Activated CD8-positive, alpha-beta memory T cell treated with anti-CD3 and anti-CD28 coated beads for 36 hours (primary cell): ENCODE measurements around the gene ARHGEF17. TPM values are rescaled to one million over a fixed set of nuclear protein-coding genes. Genes with fewer than 3 reads are reported as not detected.

Experiments used
- CTCF ChIA-PET: fragments of 350-600 bp; sonication (Branson Sonifier 250); formaldehyde crosslinking; loops from one replicate; lab custom pipeline; 2021; ENCODE audit warnings: antibody characterized with exemption; lab: Charles Lee
- POLR2A ChIA-PET: fragments of 350-600 bp; sonication (Branson Sonifier 250); formaldehyde crosslinking; loops from one replicate; lab custom pipeline; 2021; ENCODE audit warnings: antibody characterized with exemption; lab: Charles Lee
- total RNA-seq, 2 experiments: library from RNA; stranded (reverse); gene quantifications; one replicate each; pipeline ENCODE4 v1.2.3, GENCODE V29; 2021

ARHGEF17 gene
- total RNA-seq, 2 experiments from 2014 or later = 0.02 TPM; not detected in 1

DNA sequence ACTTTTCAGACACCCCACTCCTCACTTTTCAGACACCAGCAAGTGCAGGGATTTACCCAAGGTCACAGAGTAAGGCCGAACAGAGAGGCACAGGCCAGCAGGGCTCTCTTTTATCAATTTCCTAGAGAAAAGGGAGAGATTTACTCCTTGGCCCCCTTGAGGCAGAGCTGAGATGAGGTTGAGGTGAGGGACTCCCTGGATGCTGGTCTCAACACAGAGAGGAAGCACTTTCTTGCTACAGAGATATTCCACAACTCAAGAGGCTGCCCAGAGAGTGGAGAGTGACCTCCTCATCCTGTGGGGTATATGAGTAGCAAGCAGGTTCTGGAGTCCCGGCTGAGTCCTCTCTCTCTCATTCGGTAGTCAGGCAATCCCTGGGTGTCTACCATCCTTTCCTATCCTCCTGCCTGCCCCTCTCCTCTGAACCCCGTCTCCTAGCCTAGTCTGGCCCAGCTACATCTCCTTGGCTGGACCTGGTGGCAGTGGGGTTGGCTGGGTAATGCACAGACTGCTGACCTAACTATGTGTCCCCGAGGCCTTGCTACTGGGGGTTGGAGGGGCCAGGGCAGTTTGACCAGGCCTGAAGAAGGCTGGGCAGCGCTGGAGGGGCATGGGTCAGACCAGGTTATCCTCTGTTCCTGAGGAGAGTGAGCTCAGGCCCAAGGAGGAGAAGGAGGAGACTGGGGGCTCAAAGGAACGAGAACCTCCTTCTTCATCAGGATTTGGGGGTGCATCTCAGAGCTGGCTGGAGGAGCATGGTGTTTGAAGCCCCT, 1.8 kb upstream of the ARHGEF17 start:
- ChIA-PET CTCF (interaction anchor here (0.7 to 4.6 kb wide), 8 partner anchors 9 to 45 kb away, joined by 3 to 73 read pairs (median 9); no protein-coding TSS in a partner anchor), POLR2A (interaction anchor here (0.5 kb wide), 1 partner anchor 29 kb away, joined by 3 read pairs; no protein-coding TSS in a partner anchor)

DNA sequence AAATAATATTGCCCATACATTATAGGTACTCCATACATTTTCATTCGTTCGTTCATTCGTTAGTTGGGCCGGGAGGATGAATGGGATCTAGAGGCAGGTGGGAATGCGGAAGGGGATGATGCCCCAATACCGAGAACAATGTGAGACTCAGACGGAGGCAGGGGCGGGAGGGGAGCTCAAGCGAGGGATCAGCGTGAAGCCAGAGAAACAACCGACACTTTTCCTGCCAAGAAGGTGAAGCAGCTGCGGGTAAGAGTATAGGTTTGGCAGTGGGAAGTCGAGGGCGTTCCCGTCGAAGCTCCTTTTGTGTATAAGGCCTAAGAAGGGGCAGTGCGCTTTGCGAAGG, 1.1 kb upstream of the ARHGEF17 start:
- CTCF ChIA-PET = interaction anchor here (0.7 to 4.6 kb wide), 9 partner anchors 10 to 353 kb away, joined by 3 to 73 read pairs (median 9); no protein-coding TSS in a partner anchor
- POLR2A ChIA-PET = interaction anchor here (0.5 to 0.6 kb wide), 2 partner anchors 411 to 445 kb away, joined by 3 to 4 read pairs; no protein-coding TSS in a partner anchor

DNA sequence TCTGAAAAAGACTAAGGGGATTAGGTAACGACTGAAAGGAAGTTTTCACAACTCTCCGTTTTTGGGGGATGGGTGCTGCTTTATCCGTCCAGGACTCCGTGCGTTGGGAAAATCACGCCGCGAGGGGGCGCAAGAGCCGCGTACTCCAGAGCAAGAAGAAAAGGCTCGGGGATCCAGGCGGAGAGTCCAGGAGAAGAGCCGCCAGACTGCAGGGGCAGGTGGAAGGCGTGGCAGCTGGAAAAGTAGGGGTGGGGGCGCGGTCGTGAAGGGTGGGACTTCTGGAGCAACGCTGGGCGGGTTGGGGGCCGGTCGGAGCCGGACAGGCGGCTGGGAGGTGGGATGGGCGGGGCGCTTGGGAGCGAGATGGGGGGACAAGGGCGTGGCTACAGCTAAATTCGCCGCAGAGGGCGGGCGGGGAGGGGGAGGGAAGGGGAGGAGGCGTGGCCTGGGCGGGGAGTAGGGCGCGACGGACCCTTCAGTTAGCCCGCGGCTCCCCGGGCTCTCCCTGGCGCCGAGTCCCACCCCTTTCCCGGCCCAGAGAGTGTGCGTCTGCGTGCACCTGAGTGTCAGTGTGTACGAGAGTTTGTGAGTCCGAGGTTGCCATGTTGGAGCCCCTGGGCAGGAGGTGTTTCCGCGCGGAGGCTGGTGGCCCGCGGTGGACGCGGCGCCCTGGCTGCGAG, 613 bp upstream of the ARHGEF17 start:
- ChIA-PET CTCF (interaction anchor here (0.7 to 4.6 kb wide), 11 partner anchors 10 to 353 kb away, joined by 3 to 73 read pairs (median 9); no protein-coding TSS in a partner anchor), POLR2A (interaction anchor here (0.5 to 0.6 kb wide), 2 partner anchors 412 to 445 kb away, joined by 3 to 4 read pairs; no protein-coding TSS in a partner anchor)

DNA sequence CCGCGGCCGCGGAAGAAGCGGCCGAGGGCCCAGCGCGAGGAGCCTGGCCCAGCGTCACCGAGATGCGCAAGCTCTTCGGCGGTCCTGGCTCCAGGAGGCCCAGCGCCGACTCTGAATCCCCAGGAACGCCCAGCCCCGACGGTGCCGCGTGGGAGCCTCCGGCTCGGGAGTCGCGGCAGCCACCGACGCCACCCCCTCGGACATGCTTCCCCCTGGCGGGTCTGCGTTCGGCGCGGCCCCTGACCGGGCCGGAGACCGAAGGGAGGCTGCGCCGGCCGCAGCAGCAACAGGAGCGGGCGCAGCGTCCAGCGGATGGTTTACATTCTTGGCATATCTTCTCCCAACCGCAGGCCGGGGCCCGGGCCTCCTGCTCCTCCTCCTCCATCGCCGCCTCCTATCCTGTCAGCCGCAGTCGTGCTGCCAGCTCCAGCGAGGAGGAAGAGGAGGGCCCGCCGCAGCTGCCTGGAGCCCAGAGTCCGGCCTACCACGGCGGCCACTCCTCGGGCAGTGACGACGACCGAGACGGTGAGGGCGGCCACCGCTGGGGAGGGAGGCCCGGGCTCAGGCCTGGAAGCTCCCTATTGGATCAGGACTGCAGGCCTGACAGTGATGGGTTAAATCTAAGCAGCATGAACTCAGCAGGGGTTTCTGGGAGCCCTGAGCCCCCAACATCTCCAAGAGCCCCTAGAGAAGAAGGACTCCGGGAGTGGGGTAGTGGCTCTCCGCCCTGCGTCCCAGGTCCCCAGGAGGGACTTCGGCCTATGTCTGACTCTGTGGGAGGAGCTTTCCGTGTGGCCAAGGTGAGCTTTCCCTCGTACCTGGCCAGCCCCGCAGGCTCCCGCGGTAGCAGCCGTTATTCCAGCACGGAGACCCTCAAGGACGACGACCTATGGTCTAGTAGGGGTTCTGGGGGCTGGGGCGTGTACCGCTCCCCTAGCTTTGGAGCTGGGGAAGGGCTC, 1.2 kb downstream of the ARHGEF17 start:
- ChIA-PET CTCF (interaction anchor here (0.6 to 4.6 kb wide), 4 partner anchors 18 to 418 kb away, joined by 3 to 73 read pairs (median 4); no protein-coding TSS in a partner anchor), POLR2A (no interaction called here)

DNA sequence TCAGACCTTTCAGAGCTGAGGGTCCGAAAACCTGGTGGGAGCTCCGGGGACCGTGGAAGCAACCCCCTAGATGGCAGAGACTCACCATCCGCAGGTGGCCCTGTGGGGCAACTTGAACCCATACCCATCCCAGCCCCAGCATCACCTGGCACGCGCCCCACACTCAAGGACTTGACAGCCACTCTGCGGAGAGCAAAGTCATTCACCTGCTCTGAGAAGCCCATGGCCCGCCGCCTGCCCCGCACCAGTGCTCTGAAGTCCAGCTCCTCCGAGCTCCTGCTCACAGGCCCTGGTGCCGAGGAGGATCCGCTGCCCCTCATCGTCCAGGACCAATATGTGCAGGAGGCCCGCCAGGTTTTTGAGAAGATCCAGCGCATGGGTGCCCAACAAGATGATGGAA, 2.0 kb downstream of the ARHGEF17 start:
- CTCF ChIA-PET = interaction anchor here (4.6 kb wide), 1 partner anchor 26 kb away, joined by 73 read pairs; no protein-coding TSS in a partner anchor

DNA sequence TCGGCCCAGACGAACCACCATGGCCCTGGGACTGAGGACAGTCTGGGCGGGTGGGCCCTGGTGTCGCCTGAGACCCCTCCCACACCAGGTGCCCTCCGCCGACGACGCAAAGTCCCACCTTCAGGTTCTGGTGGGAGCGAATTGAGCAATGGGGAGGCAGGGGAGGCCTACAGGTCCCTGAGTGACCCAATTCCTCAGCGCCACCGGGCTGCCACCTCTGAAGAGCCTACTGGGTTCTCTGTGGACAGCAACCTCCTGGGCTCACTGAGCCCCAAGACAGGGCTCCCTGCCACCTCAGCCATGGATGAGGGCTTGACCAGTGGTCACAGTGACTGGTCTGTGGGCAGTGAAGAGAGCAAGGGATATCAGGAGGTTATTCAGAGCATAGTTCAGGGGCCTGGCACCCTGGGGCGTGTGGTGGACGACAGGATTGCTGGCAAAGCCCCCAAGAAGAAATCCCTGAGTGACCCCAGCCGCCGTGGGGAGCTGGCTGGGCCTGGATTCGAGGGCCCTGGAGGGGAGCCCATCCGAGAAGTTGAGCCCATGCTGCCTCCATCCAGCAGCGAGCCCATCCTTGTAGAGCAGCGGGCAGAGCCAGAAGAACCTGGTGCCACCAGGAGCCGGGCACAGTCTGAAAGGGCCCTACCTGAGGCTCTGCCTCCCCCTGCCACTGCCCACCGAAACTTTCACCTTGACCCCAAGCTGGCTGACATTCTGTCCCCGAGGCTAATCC, 2.8 kb downstream of the ARHGEF17 start:
- POLR2A ChIA-PET = no interaction called here
- CTCF ChIA-PET = interaction anchor here (4.6 kb wide), 1 partner anchor 26 kb away, joined by 73 read pairs; no protein-coding TSS in a partner anchor

More for the DNA sequence above, 2.0 kb downstream of the ARHGEF17 start:
- POLR2A ChIA-PET = no interaction called here

DNA sequence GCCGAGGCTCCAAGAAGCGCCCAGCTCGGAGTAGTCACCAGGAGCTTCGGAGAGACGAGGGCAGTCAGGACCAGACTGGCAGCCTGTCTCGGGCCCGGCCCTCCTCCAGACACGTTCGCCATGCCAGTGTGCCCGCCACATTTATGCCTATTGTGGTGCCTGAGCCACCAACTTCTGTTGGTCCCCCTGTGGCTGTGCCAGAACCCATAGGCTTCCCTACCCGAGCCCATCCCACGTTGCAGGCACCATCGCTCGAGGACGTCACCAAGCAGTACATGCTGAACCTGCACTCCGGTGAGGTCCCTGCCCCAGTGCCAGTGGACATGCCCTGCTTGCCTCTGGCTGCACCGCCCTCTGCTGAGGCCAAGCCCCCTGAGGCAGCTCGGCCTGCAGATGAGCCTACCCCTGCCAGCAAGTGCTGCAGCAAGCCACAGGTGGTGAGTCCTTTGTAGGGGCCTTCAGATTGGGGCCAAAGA, 3.4 kb downstream of the ARHGEF17 start:
- ChIA-PET CTCF (no interaction called here), POLR2A (no interaction called here)

DNA sequence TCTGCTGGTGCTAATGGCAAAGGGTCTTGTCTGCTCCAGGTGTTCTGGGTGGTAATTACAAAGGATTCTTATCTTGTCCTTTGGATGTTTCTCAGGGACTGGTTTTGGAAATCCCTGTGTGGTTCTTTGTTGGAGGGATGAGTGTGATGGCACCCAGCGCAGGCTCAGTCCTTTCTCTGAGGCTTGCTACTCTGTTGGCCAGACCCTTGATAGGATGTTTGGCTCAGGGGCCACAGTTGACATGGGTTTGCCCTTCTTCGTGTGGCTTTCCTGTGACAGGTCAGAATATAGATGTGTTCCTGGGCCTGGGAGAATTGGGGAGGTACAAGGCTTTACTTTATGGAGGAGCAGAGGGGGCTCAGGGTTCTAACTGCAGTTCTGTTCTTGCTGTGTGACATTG, 4.0 kb downstream of the ARHGEF17 start:
- ChIA-PET POLR2A (no interaction called here), CTCF (no interaction called here)

DNA sequence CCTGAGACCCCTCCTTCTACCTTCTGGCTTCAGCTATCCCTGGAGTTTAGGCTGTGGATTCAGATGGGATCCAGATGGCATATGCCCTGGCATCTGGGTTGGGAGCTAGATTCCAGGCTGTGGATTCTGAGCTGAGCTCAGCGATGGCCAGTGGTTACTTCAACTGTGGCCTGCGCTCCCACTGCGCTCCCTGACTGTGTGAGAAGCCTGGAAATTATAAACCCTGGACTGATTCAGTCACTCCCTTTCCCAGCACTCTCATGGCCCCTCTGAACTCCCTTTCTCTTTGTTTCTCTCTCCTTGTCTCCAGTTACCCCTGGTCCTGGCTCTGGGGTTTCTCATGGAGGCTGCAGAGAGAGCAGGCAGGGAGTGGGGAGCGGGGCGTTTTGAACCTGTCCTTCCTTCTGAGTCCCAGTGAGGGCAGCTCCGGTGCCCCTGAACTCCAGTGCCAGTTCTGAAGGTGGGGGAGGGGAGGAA, 4.8 kb downstream of the ARHGEF17 start:
- POLR2A ChIA-PET = no interaction called here
- CTCF ChIA-PET = interaction anchor here (0.9 kb wide), 1 partner anchor 23 kb away, joined by 4 read pairs; no protein-coding TSS in a partner anchor

DNA sequence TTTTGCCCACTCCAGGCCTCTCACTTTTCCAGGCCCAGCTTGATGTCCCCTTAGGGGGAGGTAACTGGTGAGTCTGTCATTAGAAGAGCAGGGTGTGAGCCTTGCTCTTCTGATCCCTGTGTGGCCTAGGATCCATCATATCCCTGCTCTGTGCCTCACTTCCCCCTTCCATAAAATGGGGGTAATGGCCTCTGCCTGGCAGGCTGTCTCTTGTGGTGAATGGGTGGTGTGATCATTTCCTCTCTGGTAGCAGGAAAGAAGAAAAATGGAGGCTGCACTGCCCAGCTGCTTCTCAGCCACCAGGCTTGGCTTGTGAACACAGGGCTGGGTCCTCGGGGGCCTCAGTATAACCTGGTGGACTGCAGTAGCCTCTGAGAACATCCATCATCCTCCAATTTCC, 5.6 kb downstream of the ARHGEF17 start:
- POLR2A ChIA-PET = no interaction called here
- CTCF ChIA-PET = interaction anchor here (0.9 kb wide), 1 partner anchor 22 kb away, joined by 4 read pairs; no protein-coding TSS in a partner anchor

DNA sequence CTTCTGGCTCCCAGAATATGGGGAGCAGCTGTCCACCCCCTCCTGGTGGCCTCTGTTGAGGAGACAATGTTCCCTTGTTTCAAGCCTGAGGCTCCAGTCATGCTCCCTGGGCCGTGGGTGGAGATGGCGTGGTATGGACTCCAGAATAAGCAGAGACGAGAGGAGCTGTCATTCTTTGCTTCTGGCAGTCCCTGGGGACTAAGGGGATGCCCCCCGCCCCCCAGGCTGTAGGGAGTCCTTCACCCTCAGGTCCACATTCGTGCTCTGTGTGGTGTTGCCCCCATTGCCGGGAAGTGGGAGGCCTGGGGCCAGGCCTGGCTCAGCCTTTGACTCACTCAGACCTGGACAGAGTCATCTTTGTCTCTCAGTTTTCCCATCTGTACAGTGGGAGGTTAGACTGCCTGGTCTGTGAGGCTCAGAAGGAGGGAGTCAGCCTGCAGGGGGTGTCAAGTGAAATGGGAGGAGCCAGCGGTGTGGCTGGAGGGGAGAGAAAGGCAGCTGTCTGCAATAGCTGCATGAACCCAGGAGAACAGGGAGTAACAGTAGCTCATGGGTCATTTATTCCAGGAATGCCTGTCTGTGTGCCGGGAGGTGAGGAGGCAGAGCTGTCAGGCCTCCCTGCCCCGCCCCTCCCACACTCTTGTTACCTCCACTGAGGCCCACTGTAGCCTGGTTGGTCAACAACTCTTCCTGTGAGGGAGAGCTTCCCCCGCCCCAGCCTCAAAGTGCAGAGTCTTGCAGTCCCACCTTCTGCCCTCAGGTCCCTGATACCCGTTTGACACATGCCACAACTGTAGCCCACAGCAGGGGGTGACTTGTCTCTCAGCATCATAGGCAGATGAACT, 6.3 kb downstream of the ARHGEF17 start:
- ChIA-PET POLR2A (no interaction called here), CTCF (interaction anchor here (0.7 kb wide), 1 partner anchor 19 kb away, joined by 3 read pairs; no protein-coding TSS in a partner anchor)

DNA sequence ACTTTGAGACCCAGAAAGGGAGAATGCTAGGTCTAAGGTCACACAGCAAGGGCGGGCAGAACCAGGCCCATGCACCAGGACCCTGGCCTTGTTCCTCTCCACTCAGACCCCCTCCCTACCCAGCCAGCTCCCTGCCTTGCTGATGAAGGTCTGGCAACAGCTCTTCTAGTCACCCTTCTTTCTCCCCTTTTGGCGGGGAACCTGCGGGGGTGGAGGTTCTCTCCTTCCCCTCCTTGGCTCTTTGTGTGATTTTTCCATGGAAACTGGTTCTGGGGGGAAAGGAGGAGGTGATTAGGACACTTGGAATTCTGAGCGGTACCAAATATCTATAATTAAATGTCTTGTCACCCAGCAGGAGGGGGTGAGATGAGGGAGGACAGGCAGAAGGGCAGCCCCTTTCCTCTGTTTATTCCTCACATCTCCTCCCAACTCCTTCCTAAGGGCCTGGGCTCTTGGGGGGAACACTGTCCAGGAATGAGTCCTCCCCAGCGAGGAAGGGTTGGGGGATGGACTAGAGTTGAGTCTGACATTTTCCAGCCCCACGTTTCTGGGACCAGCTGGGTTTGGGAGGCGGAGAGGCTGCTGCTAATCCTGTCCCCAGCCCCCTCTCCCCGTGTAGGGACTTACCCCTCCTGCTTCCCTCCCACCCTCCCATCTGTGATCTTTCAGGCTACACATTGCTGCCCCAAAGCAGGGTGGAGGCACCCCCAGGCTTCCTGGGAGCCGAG, 7.4 kb downstream of the ARHGEF17 start:
- ChIA-PET POLR2A (no interaction called here), CTCF (interaction anchor here (0.7 to 1.1 kb wide), 2 partner anchors 20 to 21 kb away, joined by 3 to 5 read pairs; no protein-coding TSS in a partner anchor)

DNA sequence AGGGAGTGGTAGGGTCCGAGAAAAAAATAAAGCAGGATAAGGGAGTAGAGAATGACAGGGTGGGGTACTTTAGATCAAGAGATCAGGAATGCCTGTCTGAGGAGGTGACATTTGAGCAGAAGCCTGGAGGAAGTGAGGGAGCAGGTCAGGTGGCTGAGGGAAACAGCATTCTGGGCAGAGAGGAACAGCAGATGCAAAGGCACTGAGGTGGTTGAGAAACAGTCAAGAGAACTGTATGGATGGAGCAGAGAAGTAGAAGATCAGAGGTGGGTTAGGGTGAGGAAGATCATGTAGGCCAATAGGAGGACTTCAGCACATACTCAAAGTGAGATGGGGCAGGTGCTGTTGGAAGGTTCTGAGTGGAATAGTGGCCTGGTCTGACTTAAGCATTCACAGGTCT, 8.3 kb downstream of the ARHGEF17 start:
- CTCF ChIA-PET = no interaction called here
- POLR2A ChIA-PET = no interaction called here

DNA sequence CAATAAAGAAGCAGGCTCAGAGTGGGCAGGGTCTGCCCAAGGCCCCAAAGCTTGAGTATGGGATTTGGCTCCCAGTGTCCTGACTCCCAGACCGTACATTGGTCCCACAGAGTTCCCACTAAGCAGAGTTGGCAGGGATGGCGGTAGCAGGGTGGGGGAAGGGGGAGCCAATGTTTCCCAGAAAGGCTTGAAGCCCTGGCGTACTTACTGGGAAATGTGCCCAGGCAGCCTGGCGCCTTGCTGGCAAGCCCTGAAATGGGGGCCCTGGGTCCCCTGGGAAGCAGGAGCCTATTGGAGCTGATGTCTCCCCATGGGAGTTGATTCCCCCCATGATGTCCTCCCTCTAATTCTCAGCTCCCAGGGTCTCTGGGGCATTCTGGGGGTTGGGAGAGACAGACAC, 9.3 kb downstream of the ARHGEF17 start:
- ChIA-PET CTCF (interaction anchor here (0.7 to 0.9 kb wide), 2 partner anchors 11 to 18 kb away, joined by 3 read pairs; no protein-coding TSS in a partner anchor), POLR2A (no interaction called here)

DNA sequence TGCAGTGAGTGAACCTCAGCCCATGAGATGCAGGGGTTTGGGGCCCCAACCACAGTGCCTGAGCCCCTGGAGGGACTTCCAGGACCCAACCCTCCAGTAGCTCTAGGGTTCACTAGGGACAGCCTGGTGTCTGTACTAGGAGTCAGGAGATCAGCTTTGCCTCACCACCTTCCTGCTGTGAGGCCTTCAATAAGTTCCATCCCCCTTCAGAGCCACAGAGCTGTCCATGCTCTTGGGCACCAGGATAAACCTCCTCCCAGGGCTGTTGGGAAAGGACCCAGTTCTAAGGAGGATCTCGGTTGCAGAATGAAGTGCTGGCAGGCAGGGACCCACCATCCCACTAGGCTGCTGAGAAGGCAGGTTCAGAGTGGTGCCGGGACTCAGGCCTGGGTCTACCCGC, 9.7 kb downstream of the ARHGEF17 start:
- ChIA-PET POLR2A (no interaction called here), CTCF (interaction anchor here (0.7 kb wide), 1 partner anchor 11 kb away, joined by 3 read pairs; no protein-coding TSS in a partner anchor)

DNA sequence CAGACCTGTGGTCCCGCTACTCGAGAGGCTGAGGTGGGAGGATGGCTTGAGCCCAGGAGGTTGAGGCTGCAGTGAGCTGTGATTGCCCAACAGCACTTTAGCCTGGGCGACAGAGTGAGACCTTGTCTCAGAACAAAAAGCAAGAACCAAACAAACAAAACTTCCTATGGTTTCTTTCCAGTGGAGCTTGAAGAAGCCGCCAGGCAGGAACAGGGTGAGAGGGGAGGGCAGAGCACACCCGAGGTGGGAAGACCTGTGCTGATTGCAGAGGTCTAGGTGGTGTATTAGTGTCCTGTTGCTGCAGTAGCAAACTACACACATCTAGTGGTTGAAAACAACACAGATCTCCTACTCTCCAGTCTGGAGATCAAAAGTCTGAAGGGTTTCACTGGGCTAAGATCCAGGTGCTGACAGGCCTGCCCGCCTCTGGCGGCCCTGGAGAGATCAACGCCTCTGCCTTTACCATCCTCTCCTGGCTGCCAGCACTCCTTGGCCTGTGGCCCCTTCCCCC, 10.5 kb downstream of the ARHGEF17 start:
- ChIA-PET POLR2A (no interaction called here), CTCF (interaction anchor here (0.6 kb wide), 1 partner anchor 430 kb away, joined by 5 read pairs; no protein-coding TSS in a partner anchor)
